Chondrocyte (in vitro differentiated cells): ENCODE measurements around the gene PRDX3. TPM values are rescaled to one million over a fixed set of nuclear protein-coding genes. Genes with fewer than 3 reads are reported as not detected.

Experiments
- DNase-seq: peaks from one replicate; pipeline ENCODE4 v3.0.0; 2021; ENCODE audit warnings: mixed read lengths, low spot score
- H3K27ac Mint-ChIP-seq: one replicate; pipeline ENCODE4 v1.8.0; 2021; ENCODE audit warnings: mild to moderate bottlenecking, moderate library complexity, mixed read lengths; ENCODE audit not compliant: unreplicated experiment
- H3K27me3 Mint-ChIP-seq: 2 replicates; pipeline ENCODE4 v1.8.0; 2021; ENCODE audit warnings: low read depth, mixed read lengths
- H3K36me3 Mint-ChIP-seq: 2 replicates; pipeline ENCODE4 v1.8.0; 2021; ENCODE audit warnings: low read depth, mixed read lengths
- H3K4me1 Mint-ChIP-seq: 2 replicates; pipeline ENCODE4 v1.8.0; 2021; ENCODE audit warnings: low read depth, mild to moderate bottlenecking, mixed read lengths
- H3K4me3 Mint-ChIP-seq: one replicate; pipeline ENCODE4 v1.8.0; 2021; ENCODE audit warnings: mild to moderate bottlenecking, moderate library complexity, mixed read lengths; ENCODE audit not compliant: unreplicated experiment
- H3K9me3 Mint-ChIP-seq: 2 replicates; pipeline ENCODE4 v1.8.0; 2021; ENCODE audit warnings: low read depth, mixed read lengths
- total RNA-seq: library from RNA; stranded (reverse); gene quantifications from 3 replicates; pipeline ENCODE4 v1.2.1, GENCODE V29; 2021
- TF ChIP-seq, protein P1 (sequence below): fragments of 200-600 bp; sonication (generic); IDR thresholded peaks from 2 replicates; pipeline ENCODE4 v1.5.0; 2021; ENCODE audit warnings: antibody characterized with exemption, mild to moderate bottlenecking, moderate library complexity

PRDX3 gene
- total RNA-seq, 1 donor from 2014 or later: 79.2 TPM

DNA sequence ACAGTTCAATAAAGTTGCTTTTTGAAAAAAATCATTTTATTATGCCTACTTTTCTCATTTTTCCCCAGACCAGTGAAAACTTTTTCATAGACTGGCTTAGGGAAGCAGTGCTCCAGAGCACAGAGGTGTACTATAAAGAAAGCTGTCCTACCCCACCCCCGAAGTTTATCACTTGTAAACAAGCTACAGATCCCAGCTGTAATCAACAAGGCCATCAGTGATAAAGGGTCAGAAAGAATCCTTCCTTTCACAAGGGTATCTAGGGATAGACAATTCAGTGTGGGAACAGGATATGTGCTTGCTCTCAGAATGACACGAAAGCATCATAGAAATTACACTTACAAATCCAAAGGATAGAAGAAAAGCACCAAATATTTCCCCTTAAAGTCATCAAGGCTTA, 4.5 kb downstream of the PRDX3 start:
- H3K4me3 Mint-ChIP-seq: no peak overlapping the region
- no peak overlapping the region for H3K27ac Mint-ChIP-seq
- DNase-seq: no peak
- TF ChIP-seq, protein P1, sequence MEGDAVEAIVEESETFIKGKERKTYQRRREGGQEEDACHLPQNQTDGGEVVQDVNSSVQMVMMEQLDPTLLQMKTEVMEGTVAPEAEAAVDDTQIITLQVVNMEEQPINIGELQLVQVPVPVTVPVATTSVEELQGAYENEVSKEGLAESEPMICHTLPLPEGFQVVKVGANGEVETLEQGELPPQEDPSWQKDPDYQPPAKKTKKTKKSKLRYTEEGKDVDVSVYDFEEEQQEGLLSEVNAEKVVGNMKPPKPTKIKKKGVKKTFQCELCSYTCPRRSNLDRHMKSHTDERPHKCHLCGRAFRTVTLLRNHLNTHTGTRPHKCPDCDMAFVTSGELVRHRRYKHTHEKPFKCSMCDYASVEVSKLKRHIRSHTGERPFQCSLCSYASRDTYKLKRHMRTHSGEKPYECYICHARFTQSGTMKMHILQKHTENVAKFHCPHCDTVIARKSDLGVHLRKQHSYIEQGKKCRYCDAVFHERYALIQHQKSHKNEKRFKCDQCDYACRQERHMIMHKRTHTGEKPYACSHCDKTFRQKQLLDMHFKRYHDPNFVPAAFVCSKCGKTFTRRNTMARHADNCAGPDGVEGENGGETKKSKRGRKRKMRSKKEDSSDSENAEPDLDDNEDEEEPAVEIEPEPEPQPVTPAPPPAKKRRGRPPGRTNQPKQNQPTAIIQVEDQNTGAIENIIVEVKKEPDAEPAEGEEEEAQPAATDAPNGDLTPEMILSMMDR: no peak
- H3K4me1 Mint-ChIP-seq: peaks cover 41% of the 10 kb centered on the region
- peaks cover 30% of the 10 kb centered on the region for H3K36me3 Mint-ChIP-seq
- no peaks in the 10 kb centered on the region for H3K27me3 Mint-ChIP-seq
- no peaks in the 10 kb centered on the region for H3K9me3 Mint-ChIP-seq

DNA sequence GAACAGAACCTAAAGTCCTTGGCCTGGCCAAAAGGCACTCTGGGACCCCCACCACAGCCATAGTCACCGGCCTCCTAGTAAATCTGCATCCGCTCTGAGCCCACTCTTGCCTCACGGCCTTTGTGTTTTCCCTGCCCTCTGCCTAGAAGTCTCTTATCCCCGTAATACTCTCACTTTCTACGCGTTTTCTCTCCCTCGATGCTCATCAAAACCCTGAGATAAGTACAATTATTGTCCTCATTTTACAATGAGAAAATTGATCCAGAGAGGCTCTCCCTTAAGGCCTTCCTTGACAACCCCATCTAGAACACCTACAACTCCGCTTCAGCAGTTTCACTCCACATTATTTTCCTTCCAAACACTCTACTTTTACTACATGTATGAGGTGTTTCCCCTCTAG, 11.6 kb downstream of the PRDX3 start:
- H3K9me3 Mint-ChIP-seq: no peaks in the 10 kb centered on the region
- H3K36me3 Mint-ChIP-seq: peaks cover 19% of the 10 kb centered on the region
- DNase-seq: no peak
- TF ChIP-seq, protein P1: no peak
- H3K4me3 Mint-ChIP-seq: no peak overlapping the region
- H3K27ac Mint-ChIP-seq: peak overlapping the region; percentile 25
- H3K27me3 Mint-ChIP-seq: no peaks in the 10 kb centered on the region
- peaks cover 11% of the 10 kb centered on the region for H3K4me1 Mint-ChIP-seq

DNA sequence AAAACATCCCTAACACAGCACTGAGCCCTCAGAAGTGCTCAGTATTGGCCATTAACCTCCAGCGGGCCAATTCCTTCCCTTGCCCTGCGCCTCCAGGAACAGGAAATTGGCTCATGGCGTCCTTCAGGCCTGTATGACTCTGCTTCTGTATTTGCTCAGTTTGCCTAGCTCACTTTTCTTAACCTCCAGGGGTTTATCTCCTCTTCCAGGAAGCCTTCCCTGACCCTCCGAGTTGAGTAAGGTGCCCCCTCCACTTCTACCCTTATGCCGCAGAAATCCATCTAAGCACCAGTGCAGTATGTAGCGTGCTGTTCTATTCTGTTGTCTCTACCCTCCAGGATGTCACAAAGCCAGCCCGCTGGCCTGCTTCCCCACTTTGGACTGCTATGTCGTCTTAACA, 12.0 kb downstream of the PRDX3 start:
- Mint-ChIP-seq H3K27me3 (no peaks in the 10 kb centered on the region), H3K4me3 (peak overlapping the region; percentile 82), H3K27ac (peak overlapping the region; percentile 85), H3K36me3 (peaks cover 18% of the 10 kb centered on the region), H3K9me3 (no peaks in the 10 kb centered on the region), H3K4me1 (peaks cover 11% of the 10 kb centered on the region)
- no peak for DNase-seq
- TF ChIP-seq, protein P1: no peak

DNA sequence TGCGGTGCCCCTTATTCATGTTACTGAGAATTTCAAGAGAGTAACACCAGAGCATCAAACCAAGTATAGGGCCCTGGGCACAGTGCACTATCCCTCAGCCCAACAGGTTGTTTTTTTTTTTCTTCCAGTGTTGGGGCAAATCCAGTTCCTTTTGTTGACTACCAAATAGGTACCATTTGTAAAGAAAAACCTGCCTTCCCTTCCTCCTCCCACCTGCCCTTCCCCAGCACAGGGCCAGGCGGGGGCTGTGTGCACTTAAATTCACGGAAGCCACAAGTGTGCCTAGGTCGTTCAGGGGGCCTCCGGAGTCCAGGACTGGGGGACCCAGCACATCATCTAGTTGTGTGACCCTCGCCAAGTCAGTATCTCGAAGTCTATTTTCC, 12.5 kb downstream of the PRDX3 start:
- peaks cover 15% of the 10 kb centered on the region for H3K36me3 Mint-ChIP-seq
- H3K27ac Mint-ChIP-seq: peak overlapping the region; percentile 85

GRCh38 chr10:119165171-119166117, 13.2 kb downstream of the PRDX3 start, which contains the start of gene SFXN4:
Gene SFXN4 (minus strand): TSS chr10:119165714. CDS start chr10:119165647, 67 bp downstream.
- DNase-seq: no peak
- Mint-ChIP-seq H3K27ac (peak within 1 kb of the TSS; percentile 85), H3K4me3 (peak within 1 kb of the TSS; percentile 82), H3K27me3 (no peaks in the 10 kb centered on the region), H3K36me3 (peaks cover 14% of the 10 kb centered on the region), H3K9me3 (no peaks in the 10 kb centered on the region), H3K4me1 (peaks cover 11% of the 10 kb centered on the region)
- TF ChIP-seq, protein P1: peak; percentile 27

More for the DNA sequence above, 12.5 kb downstream of the PRDX3 start:
- peak overlapping the region; percentile 82 for H3K4me3 Mint-ChIP-seq
- H3K4me1 Mint-ChIP-seq: peaks cover 11% of the 10 kb centered on the region
- TF ChIP-seq, protein P1: no peak
- H3K9me3 Mint-ChIP-seq: no peaks in the 10 kb centered on the region
- H3K27me3 Mint-ChIP-seq: no peaks in the 10 kb centered on the region
- no peak for DNase-seq
